ENCODE results near the gene CHIA.

Gene CHIA

GRCh38 chr1:111369645-111370044 is 79.0 kb downstream of the CHIA start:
- no peak for DNase-seq

Data from CD4-positive, alpha-beta T cell treated with Interleukin-6 for 4 hours (primary cell).